ENCODE measurements around the gene COMMD4. TPM values are rescaled to one million over a fixed set of nuclear protein-coding genes. Genes with fewer than 3 reads are reported as not detected.

Gene COMMD4
- total and polyA plus RNA-seq, 2 of the 4 experiments (the other 2 are of a cell fraction), result 91.2 to 133 TPM

DNA sequence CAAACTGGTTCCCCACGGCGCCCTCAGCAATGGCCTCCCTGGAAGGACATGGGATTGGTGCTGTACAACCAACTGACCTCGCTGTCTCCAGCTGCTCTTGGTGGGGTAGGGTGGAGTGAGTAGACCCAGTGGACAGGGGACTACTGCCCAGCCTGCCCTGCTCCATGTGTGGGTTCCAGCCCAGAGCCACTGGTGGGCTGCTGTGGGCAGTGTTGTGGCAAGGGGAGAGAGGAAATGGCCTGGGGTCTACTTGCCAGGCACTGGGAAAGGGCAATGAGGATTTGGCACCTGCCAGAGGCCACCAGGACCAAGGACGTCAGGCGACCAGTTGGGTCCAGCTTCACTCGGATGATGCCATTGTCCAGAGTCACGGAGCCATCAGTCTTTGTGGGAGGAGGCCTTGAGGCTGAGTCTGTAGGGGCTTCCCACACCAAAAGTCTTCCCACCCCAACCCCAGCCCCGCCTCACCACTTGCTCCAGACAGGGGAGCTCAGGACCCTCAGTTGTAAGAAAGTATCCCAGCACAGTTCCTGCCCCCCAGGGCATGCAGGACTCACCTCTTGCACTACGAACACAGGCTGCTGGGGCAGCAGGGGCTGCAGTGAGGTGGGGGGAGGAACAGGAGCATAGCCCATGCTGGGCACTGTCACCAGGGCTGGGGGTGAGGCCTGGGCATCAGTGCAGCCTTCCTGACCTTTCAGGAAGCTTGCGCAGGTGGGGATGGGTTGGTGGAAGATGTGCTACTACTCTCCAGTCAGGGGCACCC, 23.1 kb downstream of the COMMD4 start:
- Histone ChIP-seq H3K4me3 (ENCODE audit: insufficient read depth, low read depth, low read length) (no peak overlapping the region), H4K20me1 (ENCODE audit: insufficient read depth, low read length) (no peaks in the 10 kb centered on the region), H2BK5ac (ENCODE audit: low read depth, low read length, poor library complexity, severe bottlenecking) (no peak overlapping the region), H3K18ac (ENCODE audit: low read depth, low read length) (no peak overlapping the region), H4K8ac (ENCODE audit: low read depth in 2 of 2, low read length in 2 of 2) (no peak overlapping the region), H3K4me1 (ENCODE audit: control insufficient read depth, insufficient read depth, low read length) (no peaks in the 10 kb centered on the region), H2BK15ac (ENCODE audit: low read depth, low read length) (no peak overlapping the region), H2AK5ac (ENCODE audit: low read depth, low read length) (no peak overlapping the region), H3K9ac (ENCODE audit: low read depth, low read length) (no peak overlapping the region), H3K4me2 (ENCODE audit: low read depth, low read length) (no peak overlapping the region), H3K27me3 (ENCODE audit: control insufficient read depth, insufficient read depth, low read length) (no peaks in the 10 kb centered on the region), H4K5ac (ENCODE audit: low read depth, low read length) (no peak overlapping the region), H3K9me3 (ENCODE audit: control insufficient read depth, insufficient read depth, low read length) (no peaks in the 10 kb centered on the region), H4K91ac (ENCODE audit: insufficient read depth, low read depth, low read length) (no peak overlapping the region), H3K14ac (replicated peaks; ENCODE audit: low read depth, low read length) (no peak overlapping the region), H3K79me1 (ENCODE audit: low read depth in 1 of 2, low read length in 2 of 2) (no peaks in the 10 kb centered on the region; a peak in 1 of 4 replicates), H3K27ac (ENCODE audit: insufficient read depth, low read length) (no peak overlapping the region), H3K56ac (ENCODE audit: extremely low read depth, insufficient read depth, low read length) (no peak overlapping the region), H3K23ac (ENCODE audit: low read depth, low read length) (no peak overlapping the region), H3K4ac (ENCODE audit: low read depth, low read length) (no peak overlapping the region), H2BK20ac (ENCODE audit: low read depth, low read length) (no peak overlapping the region), H2BK120ac (ENCODE audit: low read depth, low read length) (no peak overlapping the region), H2AK9ac (replicated peaks; ENCODE audit: low read depth, low read length, poor library complexity) (no peak overlapping the region), H2AFZ (replicated peaks; ENCODE audit: low read length, poor library complexity) (no peak overlapping the region), H3K36me3 (ENCODE audit: control insufficient read depth, insufficient read depth, low read length) (peaks cover 66% of the 10 kb centered on the region), H3K9me1 (ENCODE audit: insufficient read depth, low read length) (peaks cover 3% of the 10 kb centered on the region)
- CTCF ChIA-PET, result no interaction called here
- TF ChIP-seq MAZ (IDR thresholded peaks at IDR 0.05; ENCODE audit: borderline replicate concordance, low read depth, low read length) (no peak), MXI1 (IDR thresholded peaks at IDR 0.05; ENCODE audit: borderline replicate concordance, low read depth, low read length) (no peak), FOS (IDR thresholded peaks at IDR 0.05; ENCODE audit: low read depth, low read length) (no peak), CHD1 (IDR thresholded peaks at IDR 0.05; ENCODE audit: low read depth, low read length) (no peak), RFX5 (IDR thresholded peaks at IDR 0.05; ENCODE audit: low read depth, low read length) (no peak), MAFK (IDR thresholded peaks at IDR 0.05; ENCODE audit: low read depth, low read length) (no peak), BHLHE40 (IDR thresholded peaks at IDR 0.05; ENCODE audit: low read depth, low read length) (no peak), CEBPB (IDR thresholded peaks at IDR 0.05; ENCODE audit: low read depth, low read length) (no peak), NFE2L2 (IDR thresholded peaks at IDR 0.05; ENCODE audit: low read depth, low read length) (no peak), RCOR1 (IDR thresholded peaks at IDR 0.05; ENCODE audit: insufficient replicate concordance, low read length) (no peak), POLR2A (IDR thresholded peaks at IDR 0.05; ENCODE audit: low read depth, low read length) (no peak), RAD21 (IDR thresholded peaks at IDR 0.05; ENCODE audit: low read length) (no peak), SMC3 (IDR thresholded peaks at IDR 0.05; ENCODE audit: low read depth, low read length) (no peak)
- TF ChIP-seq, protein P1, sequence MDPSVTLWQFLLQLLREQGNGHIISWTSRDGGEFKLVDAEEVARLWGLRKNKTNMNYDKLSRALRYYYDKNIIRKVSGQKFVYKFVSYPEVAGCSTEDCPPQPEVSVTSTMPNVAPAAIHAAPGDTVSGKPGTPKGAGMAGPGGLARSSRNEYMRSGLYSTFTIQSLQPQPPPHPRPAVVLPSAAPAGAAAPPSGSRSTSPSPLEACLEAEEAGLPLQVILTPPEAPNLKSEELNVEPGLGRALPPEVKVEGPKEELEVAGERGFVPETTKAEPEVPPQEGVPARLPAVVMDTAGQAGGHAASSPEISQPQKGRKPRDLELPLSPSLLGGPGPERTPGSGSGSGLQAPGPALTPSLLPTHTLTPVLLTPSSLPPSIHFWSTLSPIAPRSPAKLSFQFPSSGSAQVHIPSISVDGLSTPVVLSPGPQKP (IDR thresholded peaks at IDR 0.05; ENCODE audit: borderline replicate concordance, low read depth, low read length), result no peak
- TF ChIP-seq, protein P2, sequence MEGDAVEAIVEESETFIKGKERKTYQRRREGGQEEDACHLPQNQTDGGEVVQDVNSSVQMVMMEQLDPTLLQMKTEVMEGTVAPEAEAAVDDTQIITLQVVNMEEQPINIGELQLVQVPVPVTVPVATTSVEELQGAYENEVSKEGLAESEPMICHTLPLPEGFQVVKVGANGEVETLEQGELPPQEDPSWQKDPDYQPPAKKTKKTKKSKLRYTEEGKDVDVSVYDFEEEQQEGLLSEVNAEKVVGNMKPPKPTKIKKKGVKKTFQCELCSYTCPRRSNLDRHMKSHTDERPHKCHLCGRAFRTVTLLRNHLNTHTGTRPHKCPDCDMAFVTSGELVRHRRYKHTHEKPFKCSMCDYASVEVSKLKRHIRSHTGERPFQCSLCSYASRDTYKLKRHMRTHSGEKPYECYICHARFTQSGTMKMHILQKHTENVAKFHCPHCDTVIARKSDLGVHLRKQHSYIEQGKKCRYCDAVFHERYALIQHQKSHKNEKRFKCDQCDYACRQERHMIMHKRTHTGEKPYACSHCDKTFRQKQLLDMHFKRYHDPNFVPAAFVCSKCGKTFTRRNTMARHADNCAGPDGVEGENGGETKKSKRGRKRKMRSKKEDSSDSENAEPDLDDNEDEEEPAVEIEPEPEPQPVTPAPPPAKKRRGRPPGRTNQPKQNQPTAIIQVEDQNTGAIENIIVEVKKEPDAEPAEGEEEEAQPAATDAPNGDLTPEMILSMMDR (conservative IDR thresholded peaks at IDR 0.05; ENCODE audit: low read depth, low read length), result no peak
- ATAC-seq (ENCODE audit: low read depth), result no peak
- 100% methylated on average over 3 of the region's 10 CpGs; no CpG with 5 or more reads in 1 of the 2 experiments for WGBS, 2 experiments (ENCODE audit: extremely low coverage in 2 of 2, insufficient read length in 1 of 2)
- DNase-seq, result no peak
- POLR2A ChIA-PET (ENCODE audit: unreplicated experiment), result no interaction called here
- intact Hi-C loops (cut with micrococcal nuclease) (no loop called here), dilution Hi-C loops (cut with HindIII; ENCODE audit: low sequenced_read_pairs, unreplicated experiment) (no loop called here), in situ Hi-C loops (cut with MboI; ENCODE audit: low sequenced_read_pairs) (no loop called here)
- BruUV-seq (replicated peaks), result no TSS peak

Measured in IMR-90 (cell line).